ENCODE measurements around the gene OR52A5.

DNA sequence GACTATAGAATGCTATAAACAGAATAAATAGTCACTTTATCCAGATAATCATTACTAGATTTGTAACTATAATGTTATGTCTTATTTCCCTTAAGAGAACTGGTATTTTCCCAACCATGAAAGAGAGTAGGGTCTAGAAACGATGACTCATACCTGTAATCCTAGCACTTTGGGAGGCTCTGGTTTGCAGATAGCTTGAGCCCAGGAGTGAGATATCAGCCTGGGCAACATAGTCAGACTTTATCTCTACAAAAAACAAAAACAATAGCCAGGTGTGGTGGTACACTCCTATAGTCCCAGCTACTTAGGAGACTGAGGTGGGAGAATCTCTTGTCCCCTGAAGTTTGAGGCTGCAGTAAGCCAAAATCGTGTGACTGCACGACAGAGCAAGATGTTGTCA is 30.9 kb downstream of the OR52A5 start:
- TF ChIP-seq, protein P1, sequence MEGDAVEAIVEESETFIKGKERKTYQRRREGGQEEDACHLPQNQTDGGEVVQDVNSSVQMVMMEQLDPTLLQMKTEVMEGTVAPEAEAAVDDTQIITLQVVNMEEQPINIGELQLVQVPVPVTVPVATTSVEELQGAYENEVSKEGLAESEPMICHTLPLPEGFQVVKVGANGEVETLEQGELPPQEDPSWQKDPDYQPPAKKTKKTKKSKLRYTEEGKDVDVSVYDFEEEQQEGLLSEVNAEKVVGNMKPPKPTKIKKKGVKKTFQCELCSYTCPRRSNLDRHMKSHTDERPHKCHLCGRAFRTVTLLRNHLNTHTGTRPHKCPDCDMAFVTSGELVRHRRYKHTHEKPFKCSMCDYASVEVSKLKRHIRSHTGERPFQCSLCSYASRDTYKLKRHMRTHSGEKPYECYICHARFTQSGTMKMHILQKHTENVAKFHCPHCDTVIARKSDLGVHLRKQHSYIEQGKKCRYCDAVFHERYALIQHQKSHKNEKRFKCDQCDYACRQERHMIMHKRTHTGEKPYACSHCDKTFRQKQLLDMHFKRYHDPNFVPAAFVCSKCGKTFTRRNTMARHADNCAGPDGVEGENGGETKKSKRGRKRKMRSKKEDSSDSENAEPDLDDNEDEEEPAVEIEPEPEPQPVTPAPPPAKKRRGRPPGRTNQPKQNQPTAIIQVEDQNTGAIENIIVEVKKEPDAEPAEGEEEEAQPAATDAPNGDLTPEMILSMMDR (IDR thresholded peaks at IDR 0.05): no peak
- TF ChIP-seq POLR2A (IDR thresholded peaks at IDR 0.05): no peak
